KG1 (cell line): ENCODE results near the gene GFY.
"Not testable (repeated sequence)": the region's sequence is repeated elsewhere in the genome, so short reads cannot be mapped to it uniquely, and the experiment has no call there.

ENCODE experiments used
- DNase-seq: peaks from one replicate; lab custom pipeline; 2025; lab: John Stamatoyannopoulos, UW

Gene GFY

GRCh38 chr19:49469828-49470614 is 44.8 kb downstream of the GFY start:
- peak; percentile 84 for DNase-seq

GRCh38 chr19:49470615-49470978 is 45.4 kb downstream of the GFY start:
- no peak for DNase-seq

- DNase-seq, result no peak
Measured at GRCh38 chr19:49472936-49473335, 47.7 kb downstream of the GFY start.

GRCh38 chr19:49473501-49473867 is 48.3 kb downstream of the GFY start:
- DNase-seq, result not testable (repeated sequence)

GRCh38 chr19:49473868-49474541 is 48.8 kb downstream of the GFY start, which contains the start of gene FLT3LG:
TSS of gene FLT3LG (plus strand) at chr19:49474215. CDS start at chr19:49474640, 425 bp downstream.
- DNase-seq, result peak; percentile 89

- no peak for DNase-seq
Measured at GRCh38 chr19:49474542-49474924, 49.3 kb downstream of the GFY start.

- no peak for DNase-seq
Measured at GRCh38 chr19:49475191-49475917, 50.2 kb downstream of the GFY start.

- peak; percentile 23 for DNase-seq
Measured at GRCh38 chr19:49475995-49476880, 51.0 kb downstream of the GFY start.
